ENCODE data around the gene GABBR2. TPM values are rescaled to one million over a fixed set of nuclear protein-coding genes. Genes with fewer than 3 reads are reported as not detected.

Gene GABBR2
- polyA plus RNA-seq, 1 donor (not counting 4 experiments of a cell fraction or from before 2014, with no cell fraction given): 0.01 TPM

DNA sequence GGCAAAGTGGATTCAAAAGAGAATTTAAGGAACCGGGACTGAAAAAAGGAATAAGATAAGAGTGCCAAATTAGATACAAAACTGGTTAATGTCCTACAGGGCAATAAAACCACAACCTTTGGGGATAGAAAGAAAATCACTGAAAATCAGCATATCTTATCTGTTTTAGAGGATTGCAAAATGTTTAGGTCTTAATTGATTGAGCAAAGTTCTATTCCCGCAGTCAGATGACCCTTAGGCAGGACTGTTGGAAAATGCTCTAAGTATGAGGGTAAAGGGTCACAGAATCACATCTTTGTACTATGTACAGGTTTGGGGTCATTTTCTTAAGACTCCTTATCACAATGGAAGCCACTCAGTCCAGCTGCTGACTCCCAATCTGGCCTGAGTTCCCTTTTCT, 129.0 kb downstream of the GABBR2 start:
- Histone ChIP-seq H3K4me3 (ENCODE audit: control insufficient read depth in 2 of 3, extremely low read depth in 1 of 3, insufficient read depth in 2 of 3, low read depth in 1 of 3, low read length in 3 of 3) (no peak overlapping the region), H3K9me1 (ENCODE audit: control insufficient read depth, extremely low read depth, insufficient read depth, low read length) (no peaks in the 10 kb centered on the region), H3K27ac (ENCODE audit: control insufficient read depth, insufficient read depth, low read length) (no peak overlapping the region), H3K4me2 (ENCODE audit: control insufficient read depth, extremely low read depth, insufficient read depth, low read depth, low read length) (no peak overlapping the region), H4K20me1 (ENCODE audit: control insufficient read depth, extremely low read depth, insufficient read depth, low read length) (no peaks in the 10 kb centered on the region), H3K27me3 (ENCODE audit: control insufficient read depth, extremely low read depth, insufficient read depth, low read length) (peaks cover 28% of the 10 kb centered on the region), H3K4me1 (ENCODE audit: control insufficient read depth, extremely low read depth, insufficient read depth, low read length) (no peaks in the 10 kb centered on the region), H3K36me3 (ENCODE audit: control insufficient read depth in 2 of 2, extremely low read depth in 1 of 2, insufficient read depth in 2 of 2, low read length in 2 of 2) (no peaks in the 10 kb centered on the region), H2AFZ (ENCODE audit: control insufficient read depth, low read length) (no peak overlapping the region), H3K9me3 (ENCODE audit: control insufficient read depth, low read depth, low read length) (no peaks in the 10 kb centered on the region), H3K9ac (ENCODE audit: control insufficient read depth, extremely low read depth, insufficient read depth, low read length) (no peak overlapping the region), H3K79me2 (ENCODE audit: control insufficient read depth, insufficient read depth, low read length) (no peaks in the 10 kb centered on the region)
- FAIRE-seq: no peak
- no peak for DNase-seq (ENCODE audit: low read depth, low spot score)
- dilution Hi-C loops (cut with MboI; ENCODE audit: extremely low pct_ligation_motif_present, low sequenced_read_pairs): no loop called here
- no peak for TF ChIP-seq CTCF (optimal IDR thresholded peaks at IDR 0.05 in 1 of 3, IDR thresholded peaks at IDR 0.05 in 1 of 3, conservative IDR thresholded peaks at IDR 0.05 in 1 of 3; ENCODE audit: extremely low read depth in 1 of 3, insufficient read depth in 2 of 3, low read length in 3 of 3)
- no peak for TF ChIP-seq EZH2 (IDR thresholded peaks at IDR 0.05; ENCODE audit: low read length)

DNA sequence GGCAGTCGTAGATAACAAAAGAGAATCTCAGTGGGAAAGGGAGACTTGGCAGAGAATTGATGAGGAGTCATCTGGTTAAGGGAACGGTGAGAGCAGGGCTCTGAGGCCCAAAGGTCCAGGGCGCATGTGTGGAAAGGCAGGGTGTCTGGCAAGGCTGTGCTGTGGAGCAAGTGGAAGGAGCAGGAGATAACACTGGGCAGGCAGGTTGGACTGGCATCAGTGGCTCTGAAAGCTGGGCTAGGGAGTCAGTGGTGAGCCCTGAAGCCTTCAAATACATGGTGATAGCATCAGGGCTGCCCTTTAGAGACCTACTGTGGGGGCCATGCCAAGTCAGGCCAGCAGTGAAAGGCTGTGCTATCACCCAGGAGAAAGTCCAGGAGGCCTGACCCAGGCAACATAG, 131.3 kb downstream of the GABBR2 start:
- H3K36me3 ChIP-seq (ENCODE audit: control insufficient read depth in 2 of 2, extremely low read depth in 1 of 2, insufficient read depth in 2 of 2, low read length in 2 of 2): no peaks in the 10 kb centered on the region
- no peaks in the 10 kb centered on the region for H3K9me3 ChIP-seq (ENCODE audit: control insufficient read depth, low read depth, low read length)
- no peak for DNase-seq (ENCODE audit: low read depth, low spot score)
- H3K4me2 ChIP-seq (ENCODE audit: control insufficient read depth, extremely low read depth, insufficient read depth, low read depth, low read length): no peak overlapping the region
- no peak for FAIRE-seq
- no peak overlapping the region for H3K9ac ChIP-seq (ENCODE audit: control insufficient read depth, extremely low read depth, insufficient read depth, low read length)
- H3K27ac ChIP-seq (ENCODE audit: control insufficient read depth, insufficient read depth, low read length): no peak overlapping the region
- H3K4me1 ChIP-seq (ENCODE audit: control insufficient read depth, extremely low read depth, insufficient read depth, low read length): no peaks in the 10 kb centered on the region
- H2AFZ ChIP-seq (ENCODE audit: control insufficient read depth, low read length): no peak overlapping the region
- TF ChIP-seq CTCF (optimal IDR thresholded peaks at IDR 0.05 in 1 of 3, IDR thresholded peaks at IDR 0.05 in 1 of 3, conservative IDR thresholded peaks at IDR 0.05 in 1 of 3; ENCODE audit: extremely low read depth in 1 of 3, insufficient read depth in 2 of 3, low read length in 3 of 3) (no peak), EZH2 (IDR thresholded peaks at IDR 0.05; ENCODE audit: low read length) (no peak)
- H3K4me3 ChIP-seq (ENCODE audit: control insufficient read depth in 2 of 3, extremely low read depth in 1 of 3, insufficient read depth in 2 of 3, low read depth in 1 of 3, low read length in 3 of 3): no peak overlapping the region
- H3K27me3 ChIP-seq (ENCODE audit: control insufficient read depth, extremely low read depth, insufficient read depth, low read length): peaks cover 26% of the 10 kb centered on the region
- no peaks in the 10 kb centered on the region for H3K9me1 ChIP-seq (ENCODE audit: control insufficient read depth, extremely low read depth, insufficient read depth, low read length)
- no peaks in the 10 kb centered on the region for H4K20me1 ChIP-seq (ENCODE audit: control insufficient read depth, extremely low read depth, insufficient read depth, low read length)
- dilution Hi-C loops (cut with MboI; ENCODE audit: extremely low pct_ligation_motif_present, low sequenced_read_pairs): no loop called here
- no peaks in the 10 kb centered on the region for H3K79me2 ChIP-seq (ENCODE audit: control insufficient read depth, insufficient read depth, low read length)
